Duodenal mucosa (tissue), 2 donors: ENCODE results near the gene DNASE1L3.

Experiments used
- H3K27ac ChIP-seq: one replicate; pipeline ENCODE4 v1.7.0; 2013; ENCODE audit warnings: low read depth, low read length
- H3K27me3 ChIP-seq, 2 donors: one replicate each; pipeline ENCODE4 v1.7.0; 2013; ENCODE audit warnings: low read length in 2 of 2, control low read depth in 1 of 2; ENCODE audit not compliant: insufficient read depth in 2 of 2, control insufficient read depth in 1 of 2
- H3K36me3 ChIP-seq, 2 donors: one replicate each; pipeline ENCODE4 v1.7.0; 2013; ENCODE audit warnings: low read length in 2 of 2, control low read depth in 1 of 2; ENCODE audit not compliant: insufficient read depth in 2 of 2, control insufficient read depth in 1 of 2
- H3K4me1 ChIP-seq, 2 donors: one replicate each; pipeline ENCODE4 v1.7.0; 2013; ENCODE audit warnings: low read length in 2 of 2, control low read depth in 1 of 2; ENCODE audit not compliant: insufficient read depth in 2 of 2, control insufficient read depth in 1 of 2
- H3K4me3 ChIP-seq, 2 donors: one replicate each; pipeline ENCODE4 v1.7.0; 2013; ENCODE audit warnings: low read length in 2 of 2, low read depth in 1 of 2
- H3K9ac ChIP-seq, 2 donors: one replicate each; pipeline ENCODE4 v1.7.0; 2013; ENCODE audit warnings: low read length in 2 of 2, low read depth in 1 of 2
- H3K9me3 ChIP-seq, 2 donors: one replicate each; pipeline ENCODE4 v1.7.0; 2013; ENCODE audit warnings: low read length in 2 of 2, control low read depth in 1 of 2; ENCODE audit not compliant: control insufficient read depth in 1 of 2

DNASE1L3 gene

DNA sequence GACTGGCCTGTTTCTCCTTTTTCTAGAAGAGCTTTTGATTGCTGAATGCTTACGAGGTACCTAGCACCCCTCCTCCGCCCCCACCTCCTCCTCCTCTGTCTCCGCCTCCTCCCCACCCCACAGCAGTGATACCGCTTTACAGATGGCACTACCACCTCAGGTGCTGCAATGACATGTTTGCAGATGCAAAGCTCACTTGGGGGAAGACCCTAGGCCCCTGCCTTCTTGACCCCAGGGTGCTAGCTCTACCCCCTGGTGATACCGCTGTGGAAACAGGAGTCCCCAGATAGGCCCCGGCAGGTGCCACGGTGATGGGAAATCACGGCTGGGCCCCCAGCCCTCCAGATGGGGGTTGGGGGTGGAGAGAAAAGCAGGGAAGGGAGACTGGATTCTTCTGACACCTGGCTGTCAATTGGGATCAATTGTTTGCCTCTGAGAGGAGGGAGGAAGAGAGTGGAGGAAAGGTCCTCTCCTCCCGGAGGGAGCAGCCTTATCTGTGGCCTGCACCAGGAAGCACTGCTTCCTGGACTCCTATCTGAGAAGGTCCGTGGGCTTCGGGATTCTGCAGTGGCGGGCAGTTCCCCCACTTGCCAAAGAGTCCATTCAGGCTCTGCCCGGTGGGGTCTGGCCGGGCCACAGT lies 37.6 kb downstream of the DNASE1L3 start:
- peaks cover 38 to 53% of the 10 kb centered on the region in 2 donors for H3K4me1 ChIP-seq
- no peak overlapping the region for H3K9ac ChIP-seq
- H3K4me3 ChIP-seq, result no peak overlapping the region
- no peaks in the 10 kb centered on the region for H3K27me3 ChIP-seq
- H3K36me3 ChIP-seq, result peaks cover 28 to 36% of the 10 kb centered on the region in 2 donors
- H3K27ac ChIP-seq, result peak overlapping the region; percentile 20
- H3K9me3 ChIP-seq, result no peaks in the 10 kb centered on the region

DNA sequence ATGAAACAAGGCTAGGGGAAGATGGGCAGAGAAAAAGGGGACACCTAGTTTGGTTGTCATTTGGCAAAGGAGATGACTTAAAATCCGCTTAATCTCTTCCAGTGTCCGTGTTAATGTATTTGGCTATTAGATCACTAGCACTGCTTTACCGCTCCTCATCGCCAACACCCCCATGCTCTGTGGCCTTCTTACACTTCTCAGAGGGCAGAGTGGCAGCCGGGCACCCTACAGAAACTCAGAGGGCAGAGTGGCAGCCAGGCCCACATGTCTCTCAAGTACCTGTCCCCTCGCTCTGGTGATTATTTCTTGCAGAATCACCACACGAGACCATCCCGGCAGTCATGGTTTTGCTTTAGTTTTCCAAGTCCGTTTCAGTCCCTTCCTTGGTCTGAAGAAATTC lies 39.6 kb downstream of the DNASE1L3 start:
- no peak overlapping the region for H3K9ac ChIP-seq
- no peak overlapping the region for H3K4me3 ChIP-seq
- no peaks in the 10 kb centered on the region for H3K27me3 ChIP-seq
- H3K9me3 ChIP-seq, result no peaks in the 10 kb centered on the region
- H3K36me3 ChIP-seq, result peaks cover 32 to 50% of the 10 kb centered on the region in 2 donors
- H3K4me1 ChIP-seq, result peaks cover 30 to 34% of the 10 kb centered on the region in 2 donors
- H3K27ac ChIP-seq, result no peak overlapping the region

DNA sequence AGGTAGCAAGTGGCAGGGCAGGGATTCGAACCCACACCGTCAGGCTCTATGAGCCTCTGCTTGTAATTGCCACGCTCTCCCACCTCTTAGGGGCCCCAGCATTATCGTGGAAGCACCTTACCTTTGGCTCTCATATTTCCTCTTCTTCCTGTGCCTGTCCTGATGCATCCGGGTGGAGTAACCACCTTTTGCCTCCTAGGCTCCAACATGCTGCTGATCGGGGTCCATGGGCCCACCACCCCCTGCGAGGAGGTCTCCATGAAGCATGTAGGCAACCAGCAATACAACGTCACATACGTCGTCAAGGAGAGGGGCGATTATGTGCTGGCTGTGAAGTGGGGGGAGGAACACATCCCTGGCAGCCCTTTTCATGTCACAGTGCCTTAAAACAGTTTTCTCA lies 40.4 kb downstream of the DNASE1L3 start:
- Histone ChIP-seq H3K9ac (no peak overlapping the region), H3K9me3 (no peaks in the 10 kb centered on the region), H3K27ac (no peak overlapping the region), H3K27me3 (no peaks in the 10 kb centered on the region), H3K36me3 (peaks cover 32 to 57% of the 10 kb centered on the region in 2 donors), H3K4me3 (no peak overlapping the region), H3K4me1 (peaks cover 24 to 34% of the 10 kb centered on the region in 2 donors)

DNA sequence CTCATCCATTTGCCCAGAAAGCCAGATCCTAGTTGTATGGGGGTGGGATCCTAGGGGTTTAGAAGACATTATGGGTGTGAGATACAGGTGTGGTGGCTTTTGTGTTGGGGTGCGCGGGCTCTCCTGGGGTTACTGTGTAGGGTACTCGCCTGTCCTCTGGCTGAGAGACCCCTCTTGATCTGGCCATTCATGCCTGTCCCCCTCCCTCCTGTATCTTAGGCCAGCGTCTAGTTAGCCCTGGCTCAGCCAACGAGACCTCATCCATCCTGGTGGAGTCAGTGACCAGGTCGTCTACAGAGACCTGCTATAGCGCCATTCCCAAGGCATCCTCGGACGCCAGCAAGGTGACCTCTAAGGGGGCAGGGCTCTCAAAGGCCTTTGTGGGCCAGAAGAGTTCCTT lies 41.4 kb downstream of the DNASE1L3 start:
- H3K9me3 ChIP-seq, result no peaks in the 10 kb centered on the region
- H3K4me1 ChIP-seq, result peaks cover 14 to 27% of the 10 kb centered on the region in 2 donors
- H3K27ac ChIP-seq, result no peak overlapping the region
- no peak overlapping the region for H3K4me3 ChIP-seq
- H3K9ac ChIP-seq, result no peak overlapping the region
- no peaks in the 10 kb centered on the region for H3K27me3 ChIP-seq
- peaks cover 38 to 67% of the 10 kb centered on the region in 2 donors for H3K36me3 ChIP-seq

DNA sequence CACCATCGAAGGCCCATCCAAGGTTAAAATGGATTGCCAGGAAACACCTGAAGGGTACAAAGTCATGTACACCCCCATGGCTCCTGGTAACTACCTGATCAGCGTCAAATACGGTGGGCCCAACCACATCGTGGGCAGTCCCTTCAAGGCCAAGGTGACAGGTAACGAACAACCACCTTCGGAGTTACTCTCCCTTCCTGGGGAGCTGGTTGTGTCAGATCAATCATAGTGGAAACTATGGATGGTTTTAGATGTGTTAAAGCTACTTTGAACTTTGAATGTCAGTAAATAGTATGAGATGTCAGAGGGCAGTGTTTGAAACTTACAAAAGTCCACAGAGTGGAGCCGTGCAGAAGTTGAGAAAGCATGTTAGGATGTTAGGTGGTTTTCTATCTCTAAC lies 42.3 kb downstream of the DNASE1L3 start:
- Histone ChIP-seq H3K27ac (no peak overlapping the region), H3K4me1 (peaks cover 10 to 19% of the 10 kb centered on the region in 2 donors), H3K4me3 (no peak overlapping the region), H3K9ac (no peak overlapping the region), H3K27me3 (no peaks in the 10 kb centered on the region), H3K9me3 (no peaks in the 10 kb centered on the region), H3K36me3 (peaks cover 42 to 76% of the 10 kb centered on the region in 2 donors)

DNA sequence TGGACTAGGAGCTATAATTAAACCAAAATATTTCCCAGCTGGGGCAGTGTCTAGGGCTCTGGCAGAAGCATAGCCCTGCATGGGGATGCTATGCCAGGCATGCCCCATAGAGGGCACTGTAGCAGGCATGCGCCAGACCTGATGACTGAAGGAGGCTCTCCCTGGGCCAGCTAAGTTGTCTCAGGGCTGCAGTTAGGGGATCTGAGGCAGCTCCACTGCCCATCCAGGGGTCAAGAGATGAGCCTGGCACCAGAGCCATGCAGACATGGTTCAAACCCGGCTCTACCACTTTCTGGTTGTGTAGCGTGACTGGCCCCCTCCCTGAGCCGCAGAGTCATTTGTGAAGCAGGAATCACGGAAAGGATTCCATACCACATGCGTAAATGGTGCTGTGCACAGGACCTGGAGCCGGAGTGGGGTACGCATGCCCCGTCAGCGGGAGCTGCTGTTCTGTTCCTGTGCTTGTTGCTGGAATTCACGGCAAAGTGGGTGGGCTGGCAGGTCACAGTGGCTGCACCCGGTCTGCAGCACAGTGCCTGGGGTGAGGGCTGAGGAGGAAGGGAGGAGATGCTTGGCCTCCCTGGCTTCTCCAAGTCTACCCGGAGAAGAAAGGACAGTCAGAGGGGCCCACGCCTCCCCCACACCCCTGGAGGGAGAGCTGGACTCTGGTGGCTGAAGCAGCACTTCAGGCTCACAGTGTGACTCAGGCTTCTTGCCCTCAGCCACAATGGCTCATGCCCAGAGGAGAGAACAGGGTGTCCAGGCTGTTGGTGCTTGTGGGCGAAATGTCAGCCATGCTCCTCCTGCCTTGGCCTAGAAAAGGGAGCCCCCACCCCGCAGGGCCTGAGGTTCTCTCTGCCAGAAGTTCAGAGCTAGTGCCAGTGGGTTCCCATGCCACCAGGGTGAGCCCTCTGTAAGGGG lies 43.1 kb downstream of the DNASE1L3 start:
- Histone ChIP-seq H3K27ac (no peak overlapping the region), H3K9me3 (no peaks in the 10 kb centered on the region), H3K36me3 (peaks cover 49 to 84% of the 10 kb centered on the region in 2 donors), H3K27me3 (no peaks in the 10 kb centered on the region), H3K9ac (no peak overlapping the region), H3K4me3 (no peak overlapping the region), H3K4me1 (peaks cover 10 to 20% of the 10 kb centered on the region in 2 donors)

DNA sequence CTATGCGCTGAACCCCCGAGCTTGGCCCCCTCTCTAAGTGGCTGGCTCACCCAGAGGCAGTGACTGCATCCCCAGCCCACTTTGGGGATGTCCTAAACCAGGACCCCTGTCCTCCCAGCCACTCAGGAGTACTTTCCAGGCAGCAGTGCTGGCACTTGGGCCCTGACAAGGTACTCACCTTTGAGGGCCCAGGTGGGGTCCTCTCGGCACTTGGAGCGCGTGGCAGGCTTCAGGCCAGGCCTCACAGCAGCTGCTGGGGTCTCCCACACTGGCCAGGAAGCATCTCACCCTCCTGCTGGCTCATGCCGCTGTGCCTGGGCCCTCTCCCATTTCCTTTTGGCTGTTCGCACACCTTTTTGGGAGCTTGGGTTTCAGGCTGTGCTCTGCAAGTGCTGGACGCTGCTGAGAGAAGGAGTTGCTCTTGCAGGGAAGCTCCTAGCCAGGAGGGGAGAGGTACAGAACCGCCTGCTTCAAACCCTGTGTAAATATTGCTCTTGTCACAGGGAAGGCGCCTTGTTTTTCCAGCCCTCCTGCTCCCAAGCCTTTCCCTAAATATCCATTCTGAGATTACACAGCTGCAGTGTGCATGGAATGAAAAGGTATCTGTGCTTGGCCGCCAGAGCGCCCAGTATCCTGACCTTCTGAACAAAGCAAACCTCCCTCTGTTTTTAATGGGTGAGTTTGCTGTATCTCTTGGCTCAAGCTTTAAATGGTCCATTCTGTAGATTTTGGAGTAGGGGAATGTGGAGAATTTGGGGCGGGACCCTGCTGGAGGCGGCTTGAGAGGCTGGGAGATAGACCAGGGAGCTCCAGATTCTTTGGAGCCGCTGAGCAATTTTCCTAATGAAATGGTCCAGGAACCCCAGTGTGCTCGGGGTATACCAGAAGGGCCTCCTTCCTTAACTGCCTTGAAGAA lies 45.6 kb downstream of the DNASE1L3 start:
- no peak overlapping the region for H3K9ac ChIP-seq
- H3K36me3 ChIP-seq, result peaks cover 47 to 93% of the 10 kb centered on the region in 2 donors
- H3K4me3 ChIP-seq, result no peak overlapping the region
- no peaks in the 10 kb centered on the region for H3K27me3 ChIP-seq
- peaks cover 15 to 21% of the 10 kb centered on the region in 2 donors for H3K4me1 ChIP-seq
- no peaks in the 10 kb centered on the region for H3K9me3 ChIP-seq
- peak overlapping the region; percentile 48 for H3K27ac ChIP-seq

DNA sequence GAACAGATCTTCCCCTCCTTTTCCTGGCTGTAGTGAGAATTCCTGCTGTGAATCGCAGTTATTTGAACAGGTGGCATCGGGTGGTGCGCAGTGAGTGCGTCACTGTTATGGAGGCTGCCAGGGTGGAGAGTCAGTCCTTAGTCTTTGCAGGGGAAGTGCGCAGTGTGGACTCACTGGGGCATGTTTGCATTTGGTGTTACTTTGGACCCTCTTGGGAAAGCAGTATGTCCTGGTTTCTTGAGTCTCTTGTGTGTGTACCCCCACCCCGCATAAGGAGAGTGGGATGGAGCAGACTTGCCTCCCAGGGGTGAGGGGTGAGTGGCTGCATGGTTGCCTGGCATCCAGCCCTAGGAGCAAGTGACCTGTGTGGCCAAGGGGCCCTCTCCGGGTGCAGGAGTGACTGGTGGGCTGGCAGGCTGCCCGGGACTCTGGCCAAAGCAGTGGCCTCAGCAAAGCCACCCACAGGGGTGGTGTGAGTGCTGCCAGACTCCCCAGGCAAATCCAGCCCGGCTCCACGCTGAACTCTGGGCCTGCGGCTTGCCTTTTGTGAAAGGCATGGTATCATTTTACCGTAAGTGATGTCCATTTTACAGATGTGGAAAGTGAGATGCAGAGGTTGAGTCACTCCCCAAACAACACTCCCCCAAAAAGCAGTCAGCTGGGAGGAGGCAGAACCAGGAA lies 46.4 kb downstream of the DNASE1L3 start:
- Histone ChIP-seq H3K36me3 (peaks cover 47 to 93% of the 10 kb centered on the region in 2 donors), H3K9ac (no peak overlapping the region), H3K9me3 (no peaks in the 10 kb centered on the region), H3K27me3 (no peaks in the 10 kb centered on the region), H3K27ac (no peak overlapping the region), H3K4me1 (peaks cover 15 to 21% of the 10 kb centered on the region in 2 donors), H3K4me3 (no peak overlapping the region)

DNA sequence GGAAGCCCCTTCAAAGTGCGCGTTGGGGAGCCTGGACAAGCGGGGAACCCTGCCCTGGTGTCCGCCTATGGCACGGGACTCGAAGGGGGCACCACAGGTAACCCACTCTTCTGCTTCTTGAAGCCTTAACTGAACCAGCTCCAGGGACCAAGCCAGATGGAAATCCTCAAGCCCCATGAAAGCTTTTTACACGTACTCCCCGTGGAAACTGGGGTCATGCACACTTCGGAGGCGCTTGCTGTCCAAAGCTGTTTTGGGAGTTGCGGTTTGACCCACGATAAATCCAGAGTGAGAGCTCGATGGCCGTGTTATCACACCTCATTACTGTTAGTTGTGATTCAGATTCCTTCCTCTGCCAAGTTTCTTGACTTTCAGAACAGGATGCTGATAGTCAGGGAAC lies 47.5 kb downstream of the DNASE1L3 start:
- Histone ChIP-seq H3K27me3 (no peaks in the 10 kb centered on the region), H3K4me3 (no peak overlapping the region), H3K27ac (no peak overlapping the region), H3K4me1 (peaks cover 15 to 21% of the 10 kb centered on the region in 2 donors), H3K36me3 (peaks cover 44 to 93% of the 10 kb centered on the region in 2 donors), H3K9me3 (no peaks in the 10 kb centered on the region), H3K9ac (no peak overlapping the region)
